NCI-H1105 treated with DMSO at 0.1 percent for 48 hours (cell line): ENCODE measurements around the gene KLF13.

Source experiments
- DNase-seq: peaks from one replicate; lab custom pipeline; 2025; lab: John Stamatoyannopoulos, UW

KLF13 gene

GRCh38 chr15:31332681-31333071, 6.0 kb downstream of the KLF13 start:
- no peak for DNase-seq

DNA sequence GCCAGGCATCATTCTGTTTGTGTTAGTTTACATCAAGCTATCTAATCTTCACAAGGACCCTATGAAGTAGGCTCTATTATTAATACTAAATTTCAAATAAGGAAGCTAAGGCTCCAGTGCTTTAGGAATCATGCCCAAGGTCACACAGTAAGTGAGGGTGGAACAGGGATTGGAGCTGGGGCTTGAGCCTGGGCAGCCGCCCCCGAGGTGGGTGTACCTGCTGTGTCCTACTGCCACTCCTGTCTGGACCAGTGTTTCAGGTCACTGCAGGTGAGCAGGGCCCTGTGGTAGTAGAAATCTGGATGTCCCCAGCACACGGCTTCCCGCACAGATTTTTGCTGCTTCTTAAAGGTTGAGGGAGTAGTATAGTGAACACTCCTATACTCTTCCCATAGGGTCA, 6.5 kb downstream of the KLF13 start:
- no peak for DNase-seq

DNA sequence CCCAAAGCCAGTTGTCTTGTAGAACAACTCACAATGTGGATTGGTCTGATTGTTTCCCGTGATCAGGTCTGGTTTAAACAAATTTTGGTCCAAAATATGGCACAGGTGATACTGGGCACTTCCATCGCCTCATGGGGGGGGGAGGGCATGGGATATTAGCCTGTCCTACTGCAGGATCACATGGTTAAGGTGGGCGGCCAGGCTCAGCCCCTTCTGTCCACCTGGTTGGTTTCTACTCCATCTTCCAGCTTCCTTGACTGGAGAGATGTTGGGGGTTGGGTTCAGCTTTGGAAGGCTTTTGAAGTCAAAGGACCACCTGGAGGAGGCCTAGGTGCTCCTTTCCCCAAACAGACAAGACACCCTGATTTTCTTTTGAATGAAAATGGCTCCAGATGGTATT, 7.2 kb downstream of the KLF13 start:
- DNase-seq, result no peak

GRCh38 chr15:31335989-31336592, 9.5 kb downstream of the KLF13 start:
- no peak for DNase-seq

- no peak for DNase-seq
Measured at GRCh38 chr15:31336593-31337295, 10.1 kb downstream of the KLF13 start.

GRCh38 chr15:31337352-31338031, 10.9 kb downstream of the KLF13 start:
- no peak for DNase-seq

- no peak for DNase-seq
Measured at GRCh38 chr15:31338318-31338878, 11.8 kb downstream of the KLF13 start.

DNA sequence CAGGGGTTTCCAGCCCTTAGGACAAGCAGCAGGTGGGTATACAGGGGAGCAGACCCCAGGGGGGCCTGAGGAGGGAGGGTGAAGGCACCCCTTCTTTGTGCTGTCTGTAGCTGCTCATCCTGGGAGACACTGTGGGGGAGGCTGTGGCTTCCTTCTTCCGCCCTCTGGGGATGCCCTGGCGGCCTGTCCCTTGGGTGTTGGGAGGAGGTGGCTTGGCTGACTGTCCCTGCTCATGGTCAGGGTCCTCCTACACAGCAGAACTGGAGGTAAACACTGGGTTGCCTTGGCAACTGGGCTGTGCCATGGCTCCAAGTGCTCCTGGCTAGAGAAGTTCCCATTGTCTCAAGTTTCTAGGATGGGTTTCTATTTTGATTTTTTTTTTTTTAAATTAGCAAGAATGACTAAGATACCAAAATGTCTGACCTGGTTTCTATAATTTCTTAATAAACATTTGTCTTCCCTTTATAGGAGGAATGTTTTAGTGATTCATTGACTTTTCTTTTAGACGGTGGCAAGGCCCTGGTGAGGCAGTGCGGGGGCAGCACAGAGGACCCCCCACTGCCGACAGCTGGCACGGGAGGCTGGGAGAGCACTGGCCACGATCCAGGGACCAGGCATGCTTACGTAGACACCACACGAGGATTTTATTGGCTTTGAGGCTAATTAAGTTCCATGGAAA, 12.4 kb downstream of the KLF13 start:
- peak; percentile 75 for DNase-seq

DNA sequence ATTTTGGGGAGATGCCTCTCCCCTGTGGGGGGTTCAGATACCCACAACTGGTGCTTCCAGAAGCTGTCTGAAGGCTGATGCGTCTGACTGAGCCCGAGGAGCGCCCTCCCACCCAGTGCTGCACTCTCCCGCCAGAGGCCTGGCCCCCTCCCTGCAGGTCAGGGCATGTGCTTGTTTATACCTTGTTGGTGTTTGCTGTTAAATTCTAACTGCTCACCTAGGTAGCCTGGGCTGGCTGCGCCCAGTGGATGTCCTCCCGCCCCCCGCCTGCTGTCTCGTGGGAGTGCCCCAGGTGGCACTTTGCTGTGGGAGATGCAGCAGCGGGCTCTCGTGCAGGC, 12.9 kb downstream of the KLF13 start:
- DNase-seq, result peak; percentile 69

- no peak for DNase-seq
Measured at GRCh38 chr15:31340047-31340446, 13.4 kb downstream of the KLF13 start.

DNA sequence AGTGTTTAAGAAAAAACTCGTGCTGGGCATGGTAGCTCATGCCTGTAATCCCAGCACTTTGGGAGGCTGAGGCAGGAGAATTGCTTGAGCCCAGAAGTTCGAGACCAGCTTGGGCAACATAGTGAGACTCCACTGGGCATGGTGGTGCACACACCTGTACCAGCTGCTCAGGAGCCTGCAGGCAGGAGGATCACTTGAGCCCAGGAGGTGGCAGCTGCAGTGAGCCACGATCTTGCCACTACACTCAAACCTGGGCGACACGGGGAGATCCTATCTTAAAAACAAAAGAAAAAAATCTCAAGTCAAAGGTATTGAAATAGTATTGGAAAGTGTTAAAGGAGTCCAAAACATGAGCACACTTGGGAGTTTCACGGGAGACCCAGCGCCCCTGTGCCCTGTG, 14.0 kb downstream of the KLF13 start:
- no peak for DNase-seq

GRCh38 chr15:31341071-31341470, 14.4 kb downstream of the KLF13 start:
- DNase-seq, result no peak

- peak; percentile 33 for DNase-seq
Measured at GRCh38 chr15:31341496-31342195, 15.0 kb downstream of the KLF13 start.

DNA sequence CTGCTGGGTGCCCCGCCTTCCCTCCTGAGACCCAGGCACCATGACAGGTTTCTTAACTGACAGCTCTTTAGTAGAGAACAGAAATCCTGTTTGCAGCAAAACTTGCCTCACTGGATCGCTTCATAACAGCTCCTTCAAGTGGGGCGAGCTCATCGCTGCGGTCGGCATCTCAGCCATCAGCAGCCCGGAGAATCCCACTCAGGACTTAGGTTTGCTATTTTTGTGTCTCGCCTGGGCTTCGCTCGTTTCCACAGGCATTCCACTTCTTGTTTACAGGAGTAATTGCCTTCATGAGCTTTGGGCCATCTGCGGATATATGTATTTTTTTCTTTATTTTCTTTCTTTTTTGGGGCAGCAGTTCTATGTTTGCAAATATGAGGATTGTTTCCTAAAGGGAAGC, 15.7 kb downstream of the KLF13 start:
- DNase-seq, result no peak

DNA sequence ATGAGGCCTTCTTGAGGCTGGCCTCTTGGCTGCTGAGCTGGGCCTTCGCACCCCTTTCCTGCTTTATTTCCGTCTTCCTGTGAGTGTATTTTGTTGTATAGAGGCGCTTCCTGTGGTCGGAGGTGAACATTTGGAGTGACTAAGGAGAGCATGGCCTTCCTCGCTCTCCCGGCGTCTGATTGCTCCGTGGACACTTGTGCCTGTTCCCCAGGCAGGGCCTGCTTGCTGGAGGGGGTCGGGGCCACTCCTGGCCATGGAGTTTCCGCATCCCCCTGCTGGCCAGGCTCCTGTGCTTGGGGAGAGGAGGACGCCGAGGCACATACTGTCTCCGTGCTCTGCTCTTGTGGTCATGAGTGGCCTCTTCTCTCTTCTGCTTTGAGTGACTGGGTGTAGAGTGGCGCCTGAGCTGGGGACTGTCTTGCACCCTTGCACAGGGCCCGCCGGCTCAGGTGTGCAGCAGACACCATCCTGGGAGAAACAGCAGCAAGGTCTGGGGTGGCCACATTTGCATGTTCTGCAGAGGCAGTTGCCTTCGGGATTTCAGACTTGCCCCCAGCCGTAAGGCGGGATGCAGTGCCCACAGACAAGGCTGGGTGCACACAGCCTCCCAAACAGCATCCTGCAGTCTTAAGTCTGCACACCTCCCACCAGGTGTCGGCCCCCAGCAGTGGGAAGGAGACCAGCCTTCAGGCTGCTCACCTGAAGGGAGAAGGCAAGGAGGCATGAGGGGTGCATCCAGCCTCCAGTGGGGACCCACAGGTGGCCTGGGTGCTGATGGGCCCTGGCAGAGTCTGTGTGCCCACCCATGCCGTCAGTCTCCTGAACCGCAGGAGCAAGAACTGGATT, 16.4 kb downstream of the KLF13 start:
- DNase-seq, result no peak

DNA sequence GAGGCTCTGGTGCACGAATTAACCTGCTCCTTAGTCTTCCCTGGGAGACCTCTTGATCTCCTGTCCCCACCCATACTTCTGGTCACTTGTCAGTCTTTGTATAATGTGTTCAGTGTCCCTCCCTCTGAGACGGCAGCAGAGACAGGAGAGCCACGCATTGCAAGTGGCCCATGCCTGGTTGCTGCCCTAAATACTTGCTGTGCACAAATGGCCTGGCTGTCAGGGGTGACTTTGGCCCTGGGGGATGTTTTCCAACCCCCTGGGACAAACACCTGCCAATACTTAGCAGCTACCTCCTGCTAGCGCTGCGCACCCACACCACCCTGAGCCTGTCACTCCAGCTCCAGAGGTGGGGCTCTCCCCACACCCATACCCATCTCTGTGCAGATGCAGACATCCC, 17.2 kb downstream of the KLF13 start:
- DNase-seq, result no peak

DNA sequence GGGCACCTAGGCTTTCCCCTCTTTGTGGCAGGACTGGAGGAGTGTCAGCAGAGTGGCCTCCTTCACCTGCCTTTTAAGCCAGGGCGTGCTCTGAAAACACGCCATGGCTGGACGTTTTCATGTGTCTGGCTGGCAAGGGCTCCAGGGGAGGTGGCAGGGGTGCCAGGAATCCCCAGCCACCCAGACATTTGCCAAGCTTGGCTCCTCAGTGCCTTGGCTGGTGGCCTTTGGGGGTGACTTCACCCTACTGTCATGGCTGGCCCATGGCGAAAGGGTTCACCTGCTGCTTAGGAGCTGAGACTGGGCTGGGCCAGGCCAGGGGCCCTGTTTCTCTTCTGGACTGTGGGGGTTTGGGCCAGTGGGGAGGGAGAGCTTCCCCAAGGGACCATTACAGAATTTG, 17.6 kb downstream of the KLF13 start:
- no peak for DNase-seq

DNA sequence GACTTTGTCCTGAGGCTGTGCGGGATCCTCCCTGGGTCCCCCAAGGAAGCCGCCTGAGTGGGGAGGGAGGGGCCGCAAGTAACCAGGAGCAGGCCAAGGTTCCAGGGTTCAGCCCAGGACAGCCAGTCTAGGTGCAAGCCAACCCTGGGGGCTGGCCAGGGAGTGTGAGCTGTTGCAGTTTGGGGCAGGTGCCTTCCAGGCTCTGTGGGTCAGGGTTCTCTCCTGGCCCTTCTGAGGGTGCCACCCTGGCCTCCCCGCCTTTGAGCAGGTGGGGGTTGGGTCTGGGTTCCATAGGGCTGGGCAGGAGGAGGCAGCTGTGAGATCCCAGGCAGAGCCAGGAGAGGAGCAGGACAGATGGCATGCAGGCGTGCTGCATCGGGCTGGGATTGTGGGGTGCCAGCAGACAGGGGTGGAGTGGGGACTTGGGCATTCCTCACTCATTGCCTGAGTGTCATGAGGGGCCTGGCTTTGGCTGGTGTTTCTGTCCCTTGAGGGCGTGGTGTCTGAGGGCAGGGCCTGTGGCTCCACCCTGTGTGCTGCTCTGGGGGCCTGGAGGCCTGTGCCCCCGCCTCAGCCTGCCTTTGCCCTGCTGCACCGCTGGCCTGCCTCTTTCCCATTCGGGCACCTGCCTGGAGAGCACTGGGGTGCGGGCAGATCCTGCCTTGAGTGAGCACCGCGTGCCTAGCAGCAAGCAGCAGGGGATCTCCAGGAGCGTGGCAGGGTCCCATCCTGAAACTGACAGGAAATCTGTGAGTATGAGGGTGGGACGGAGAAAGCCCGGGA, 18.4 kb downstream of the KLF13 start:
- no peak for DNase-seq

- DNase-seq, result no peak
Measured at GRCh38 chr15:31345606-31346366, 19.2 kb downstream of the KLF13 start.
